CD1c-positive myeloid dendritic cell (primary cell): ENCODE results near the gene RPTOR.
A peak's percentile ranks its signal among the peaks of the same experiment; 100 is the strongest.

Experiments
- DNase-seq: peaks from one replicate; pipeline ENCODE4 v3.0.0-alpha.2; 2016; ENCODE audit errors: extremely low spot score

RPTOR gene

GRCh38 chr17:80876950-80877728 lies 332.5 kb downstream of the RPTOR start:
- no peak for DNase-seq

- no peak for DNase-seq
These were observed 333.2 kb downstream of the RPTOR start for GRCh38 chr17:80877729-80878303.

DNA sequence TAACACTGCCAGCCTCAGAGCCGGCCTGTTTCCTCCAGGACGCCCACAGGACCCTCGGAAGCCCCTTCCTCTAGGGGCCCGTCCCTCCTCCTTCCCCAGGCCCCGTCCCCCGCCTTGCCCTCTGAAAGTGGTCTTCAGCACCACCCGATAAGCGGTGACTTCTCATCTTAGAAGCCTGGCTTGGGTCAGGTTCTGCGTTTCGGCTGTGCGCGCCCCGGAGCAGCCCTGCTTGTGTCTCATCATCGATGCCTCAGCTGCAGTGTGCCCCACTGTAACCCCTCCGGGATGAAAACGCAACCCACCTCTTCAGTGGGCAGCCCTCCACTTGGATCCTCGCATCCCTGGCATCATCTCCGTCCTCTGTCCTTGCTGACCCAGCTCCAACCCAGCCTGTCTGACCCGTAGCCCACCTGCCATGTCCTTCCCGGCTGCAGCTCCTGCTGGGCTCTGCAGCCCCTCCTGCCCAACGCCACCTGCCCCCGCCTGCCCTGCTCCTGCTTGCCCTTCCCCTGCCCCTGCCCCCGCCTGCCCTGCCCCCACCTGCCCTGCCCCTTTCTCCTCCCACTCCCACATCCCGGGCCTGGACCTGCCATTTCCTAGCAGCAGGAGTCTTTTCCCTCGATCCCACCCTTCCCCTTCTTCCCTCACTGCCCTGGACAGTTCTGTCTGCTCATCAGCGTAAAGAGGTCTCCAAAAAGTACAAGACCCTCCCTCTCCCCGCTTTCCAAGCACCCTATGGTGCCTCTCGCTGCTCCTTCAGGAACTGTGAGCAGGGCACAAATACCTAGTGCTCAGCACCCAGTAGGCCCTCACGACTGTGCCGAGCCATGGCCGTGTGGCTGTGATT lies 334.5 kb downstream of the RPTOR start:
- no peak for DNase-seq

DNA sequence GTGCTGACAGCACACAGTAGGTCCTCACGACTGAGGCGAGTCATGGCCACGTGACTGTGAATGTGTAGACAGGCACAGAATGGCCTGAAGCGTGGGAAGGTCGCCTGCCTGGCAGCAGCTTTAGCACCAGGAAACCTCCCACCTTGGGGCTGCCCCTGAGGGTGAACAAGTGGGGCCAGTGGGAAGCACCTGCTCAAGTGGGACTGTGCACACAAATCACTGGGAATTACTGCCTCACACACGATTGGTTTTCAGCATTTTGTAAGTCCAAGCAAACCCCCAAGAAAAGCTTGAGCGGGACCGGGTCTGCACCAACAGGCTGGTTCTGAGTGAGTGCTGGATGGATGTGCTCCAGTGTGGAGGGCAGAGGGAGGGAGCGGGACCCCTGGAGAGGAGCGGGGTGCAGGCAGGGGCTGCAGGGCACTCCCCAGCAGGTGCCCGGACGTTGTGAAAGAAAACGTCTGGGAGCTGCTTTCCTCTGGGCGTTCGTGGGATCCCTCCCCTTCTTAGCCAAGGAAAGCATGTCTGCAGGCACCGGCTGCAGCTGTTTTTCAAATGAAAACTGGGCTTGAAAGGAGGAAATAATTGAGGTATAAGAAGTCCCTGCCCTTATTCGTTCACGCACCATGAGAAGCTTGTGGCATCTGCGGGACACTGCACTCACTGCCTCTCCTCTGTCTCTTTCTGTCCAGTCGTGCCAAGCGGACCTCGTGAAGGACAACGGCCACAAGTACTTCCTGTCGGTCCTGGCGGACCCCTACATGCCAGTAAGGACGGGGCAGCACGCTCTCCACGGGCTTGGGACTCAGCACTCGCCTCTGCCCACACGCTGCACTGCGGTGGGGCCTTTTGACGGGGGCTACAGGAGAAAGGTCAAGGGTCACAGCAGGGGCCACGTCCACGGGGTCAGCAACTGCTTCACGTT lies 335.3 kb downstream of the RPTOR start:
- no peak for DNase-seq

GRCh38 chr17:80880648-80880985 lies 336.0 kb downstream of the RPTOR start:
- no peak for DNase-seq

DNA sequence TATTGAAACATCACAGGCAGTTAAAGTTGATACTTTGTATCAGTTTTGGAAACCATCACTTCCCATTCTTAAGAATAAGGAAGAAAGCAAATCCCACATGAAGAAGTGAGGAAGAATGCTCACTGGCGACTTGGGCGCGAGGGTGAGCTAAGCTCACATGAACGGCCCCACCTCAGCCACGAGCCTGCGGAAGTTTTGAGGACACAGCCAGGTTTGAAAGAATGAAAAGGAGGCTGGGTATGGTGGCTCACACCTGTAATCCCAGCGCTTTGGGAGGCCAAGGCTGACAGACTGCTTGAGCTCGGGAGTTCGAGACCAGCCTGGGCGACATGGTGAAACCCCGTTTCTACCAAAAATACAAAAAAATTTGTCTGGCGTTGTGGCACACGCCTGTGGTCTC lies 336.7 kb downstream of the RPTOR start:
- peak; percentile 64 for DNase-seq

GRCh38 chr17:80882323-80882722 lies 337.7 kb downstream of the RPTOR start:
- DNase-seq: no peak

GRCh38 chr17:80882926-80883685 lies 338.5 kb downstream of the RPTOR start:
- no peak for DNase-seq

DNA sequence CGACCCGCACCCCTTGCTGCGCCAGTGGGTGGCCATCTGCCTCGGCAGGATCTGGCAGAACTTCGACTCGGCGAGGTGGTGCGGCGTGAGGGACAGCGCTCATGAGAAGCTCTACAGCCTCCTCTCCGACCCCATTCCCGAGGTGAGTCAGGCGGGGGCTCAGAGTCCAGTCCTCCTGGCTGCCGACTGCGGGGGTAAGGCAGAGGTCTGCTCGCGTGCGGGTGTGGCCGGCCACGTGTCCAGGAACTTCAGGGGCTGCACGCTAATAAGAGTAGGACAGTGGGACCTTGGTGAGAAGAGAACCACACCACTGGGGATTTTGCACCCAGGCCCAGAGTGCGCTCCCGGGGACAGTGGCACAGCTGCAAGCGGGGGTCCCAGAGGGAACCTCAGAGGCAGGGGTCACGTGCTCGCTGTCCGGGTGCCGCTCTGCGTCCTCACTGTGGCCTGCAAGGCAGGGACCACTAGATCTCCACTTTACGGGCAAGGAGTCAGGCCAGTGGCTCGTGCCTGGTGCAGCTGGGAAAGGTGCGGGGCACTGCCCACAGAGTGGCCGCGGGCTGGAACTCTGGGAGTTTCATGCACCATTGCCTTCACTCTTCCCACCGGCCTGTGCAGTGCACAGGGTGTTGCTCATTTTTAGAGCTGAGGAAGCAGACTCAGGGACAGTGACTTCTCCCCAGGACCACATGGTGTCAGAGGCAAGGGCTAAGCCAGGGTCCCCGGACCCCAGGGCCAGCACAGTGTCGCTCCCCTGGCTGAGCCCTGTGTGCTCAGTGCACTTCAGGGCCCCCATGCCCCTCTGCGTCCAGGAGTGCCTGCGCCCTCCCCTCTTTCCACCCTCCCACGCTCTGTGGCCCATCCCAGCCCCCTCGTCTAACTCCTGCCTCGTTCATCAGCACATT lies 339.4 kb downstream of the RPTOR start:
- no peak for DNase-seq

DNA sequence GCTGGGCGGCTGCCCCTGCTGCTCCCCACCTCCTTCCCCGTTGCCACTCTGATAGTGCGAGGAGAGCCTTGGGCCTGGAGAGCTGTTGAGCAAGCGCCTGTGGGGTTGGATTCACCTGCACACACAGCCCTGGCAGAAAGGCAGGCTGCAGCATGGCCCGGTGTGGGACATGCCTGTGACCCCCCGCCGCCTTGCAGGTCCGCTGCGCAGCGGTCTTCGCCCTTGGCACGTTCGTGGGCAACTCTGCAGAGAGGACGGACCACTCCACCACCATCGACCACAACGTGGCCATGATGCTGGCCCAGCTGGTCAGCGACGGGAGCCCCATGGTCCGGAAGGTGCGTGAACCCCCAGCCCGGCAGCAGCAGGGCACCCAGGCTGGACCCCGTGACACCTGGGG lies 340.2 kb downstream of the RPTOR start:
- no peak for DNase-seq

DNA sequence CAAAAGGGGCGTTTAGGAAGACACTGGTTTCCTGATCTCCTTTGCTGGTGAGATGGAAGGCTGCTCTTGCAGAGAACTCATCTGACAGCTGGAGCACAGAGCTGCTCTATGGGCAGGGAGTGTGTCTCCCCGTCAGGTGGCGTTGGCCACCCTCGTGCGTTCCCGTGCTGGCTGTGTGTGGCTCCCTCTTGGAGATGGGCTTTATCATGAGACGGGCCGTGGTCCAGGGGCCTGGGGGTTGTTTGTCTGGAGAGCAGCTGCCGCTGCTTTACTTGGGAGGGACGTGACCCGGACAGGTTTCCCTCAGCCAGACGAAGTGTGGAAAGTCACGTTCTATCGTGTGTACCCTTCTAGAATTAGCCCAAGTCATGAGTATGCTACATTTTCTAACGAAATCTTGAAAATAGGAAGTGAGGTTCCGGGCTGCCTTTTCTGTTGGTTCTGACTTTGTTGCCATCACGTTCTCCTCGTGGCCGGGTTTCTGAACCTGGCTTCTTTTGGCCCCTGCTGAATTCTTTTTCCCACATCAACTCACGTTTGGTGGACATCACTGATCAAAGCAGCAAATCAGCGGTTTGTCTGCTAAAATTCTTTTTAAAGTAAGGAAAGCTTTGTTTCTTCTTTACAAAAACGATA lies 341.4 kb downstream of the RPTOR start:
- peak; percentile 38 for DNase-seq

DNA sequence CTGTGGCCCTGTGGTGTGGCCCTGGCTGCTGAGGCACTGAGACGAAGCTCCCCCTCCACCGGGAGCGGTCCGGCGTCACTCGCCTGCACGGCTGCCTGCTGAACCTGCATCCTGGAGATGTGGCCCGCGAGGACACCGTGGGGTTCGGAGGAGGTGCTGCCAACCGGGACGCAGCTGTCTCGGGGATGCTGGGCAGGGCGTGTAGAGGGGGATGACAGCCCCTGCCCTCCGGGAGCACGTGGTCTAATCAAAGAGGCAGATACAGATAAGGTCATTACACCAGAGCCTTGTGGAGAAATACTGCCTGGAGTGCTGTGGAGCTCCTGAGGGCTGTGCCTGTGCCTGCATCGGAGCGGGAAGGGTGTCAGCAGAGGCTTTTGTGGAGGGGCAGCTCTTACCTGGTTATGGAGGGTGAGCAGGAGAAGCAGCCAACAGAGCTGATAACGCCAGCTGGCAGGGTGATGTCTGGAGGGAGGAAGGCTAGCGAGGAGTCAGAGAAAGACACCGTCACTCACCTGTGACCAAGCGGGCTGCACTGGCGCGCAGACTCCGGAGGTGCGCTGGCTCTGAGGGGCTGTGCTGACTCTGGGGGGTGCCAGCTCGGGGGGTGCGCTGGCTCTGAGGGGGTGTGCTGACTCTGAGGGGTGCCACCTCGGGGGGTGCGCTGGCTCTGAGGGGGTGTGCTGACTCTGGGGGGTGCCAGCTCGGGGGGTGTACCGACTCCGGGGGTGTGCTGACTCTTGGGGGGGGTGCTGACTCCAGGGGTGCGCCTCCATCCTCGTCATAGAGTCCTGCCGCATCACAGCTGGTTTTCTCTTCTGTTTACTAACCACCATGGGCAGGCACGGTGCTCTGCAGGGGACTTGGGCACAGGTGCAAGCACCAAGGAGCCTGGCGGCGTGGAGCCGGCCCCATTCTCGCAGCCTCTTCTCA lies 342.3 kb downstream of the RPTOR start:
- DNase-seq: no peak

- DNase-seq: no peak
These were observed 343.1 kb downstream of the RPTOR start for GRCh38 chr17:80887639-80888175.

GRCh38 chr17:80888276-80889160 lies 343.9 kb downstream of the RPTOR start:
- DNase-seq: no peak

GRCh38 chr17:80889231-80890195 lies 344.9 kb downstream of the RPTOR start:
- DNase-seq: no peak
